Heart left ventricle (tissue), 13 donors: Measurements from ENCODE around the gene SPNS2.

Source experiments
- POLR2A ChIP-seq, 2 donors: fragments of 450-650 bp; IDR thresholded peaks; one replicate each; pipeline ENCODE4 v1.6.1; 2017; ENCODE audit warnings: antibody characterized with exemption in 2 of 2, mild to moderate bottlenecking in 2 of 2, moderate library complexity in 2 of 2
- TF ChIP-seq, protein P1 (sequence below), 12 donors: fragments of 200-600 bp; sonication (generic) in 4 of 12; IDR thresholded peaks; one replicate each; pipeline versions ENCODE4 v1.5.0 to v1.8.0; 2018 to 2022; ENCODE audit warnings: antibody characterized with exemption in 12 of 12, mild to moderate bottlenecking in 5 of 12
- donor health status: ischemic (EF 13 %, LVEDD 7.1; RV severe dilation, severe dysfunction).
- donor health status: DM: no; HTN: yes; CAD: no.
- donor health status: DM: no; HTN: no; CAD: no.
- donor health status: ischemic (EF 25% LVEDD 6.9; RV normal size, moderate dysfunction).
- donor health status: ischemic (EF 25% LVEDD 5.7; RV mildly dilated, moderate dysfunction).
- donor health status: ischemic (EF 35%, LVEDD 5.7; RV mildly dilated, moderate dysfunction).
- donor health status: nonischemic (EF 11% LVEDD 7.7; RV severe dilation, severe dysfunction).
- donor health status: DM: yes; HTN: yes; CAD: no.
- donor health status: PGD.
- donor health status: ischemic (EF 29% LVEDD 5.4; RV normal size, mild dysfunction).
- donor health status: nonischemic (EF 23%, LVEDD 6.1; RV moderate dilation, normal function).

DNA sequence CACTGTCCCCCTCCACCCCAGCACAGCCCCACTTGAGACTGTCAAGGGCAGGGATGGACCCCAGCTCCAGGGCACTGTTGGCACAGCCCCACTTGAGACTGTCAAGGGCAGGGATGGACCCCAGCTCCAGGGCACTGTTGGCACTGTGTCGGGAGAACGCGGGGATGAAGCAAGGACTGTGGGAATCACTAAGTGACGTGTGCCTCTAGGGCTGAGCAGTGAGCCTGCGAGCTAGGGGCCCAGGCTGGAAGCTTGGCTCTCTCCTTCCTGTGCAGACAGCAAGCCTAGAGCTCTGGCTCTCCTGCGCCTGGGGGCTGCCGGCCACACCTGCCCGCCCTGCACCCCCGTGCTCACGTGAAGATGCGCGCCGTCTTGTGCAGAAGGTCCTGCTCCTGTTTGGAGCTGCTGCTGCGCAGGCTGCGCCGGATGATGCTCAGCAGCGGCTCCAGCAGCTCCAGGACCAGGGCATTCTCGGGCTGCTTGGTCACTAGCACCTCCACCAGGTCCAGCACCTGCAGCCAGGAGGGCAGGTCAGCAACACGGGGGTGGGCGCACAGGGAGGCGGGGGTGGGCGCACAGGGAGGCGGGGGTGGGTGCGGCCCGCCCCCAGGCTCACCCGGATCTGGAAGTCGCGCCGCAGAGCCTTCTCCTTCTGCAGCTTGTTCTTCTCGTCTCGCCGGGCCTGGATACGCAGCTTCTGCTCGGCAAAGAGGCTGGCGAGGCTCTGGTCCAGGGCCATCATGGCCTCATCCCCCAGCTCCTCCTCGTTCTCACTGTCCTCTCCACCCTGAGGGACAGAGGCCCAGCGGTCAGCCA lies 45.7 kb downstream of the SPNS2 start:
- TF ChIP-seq, protein P1, sequence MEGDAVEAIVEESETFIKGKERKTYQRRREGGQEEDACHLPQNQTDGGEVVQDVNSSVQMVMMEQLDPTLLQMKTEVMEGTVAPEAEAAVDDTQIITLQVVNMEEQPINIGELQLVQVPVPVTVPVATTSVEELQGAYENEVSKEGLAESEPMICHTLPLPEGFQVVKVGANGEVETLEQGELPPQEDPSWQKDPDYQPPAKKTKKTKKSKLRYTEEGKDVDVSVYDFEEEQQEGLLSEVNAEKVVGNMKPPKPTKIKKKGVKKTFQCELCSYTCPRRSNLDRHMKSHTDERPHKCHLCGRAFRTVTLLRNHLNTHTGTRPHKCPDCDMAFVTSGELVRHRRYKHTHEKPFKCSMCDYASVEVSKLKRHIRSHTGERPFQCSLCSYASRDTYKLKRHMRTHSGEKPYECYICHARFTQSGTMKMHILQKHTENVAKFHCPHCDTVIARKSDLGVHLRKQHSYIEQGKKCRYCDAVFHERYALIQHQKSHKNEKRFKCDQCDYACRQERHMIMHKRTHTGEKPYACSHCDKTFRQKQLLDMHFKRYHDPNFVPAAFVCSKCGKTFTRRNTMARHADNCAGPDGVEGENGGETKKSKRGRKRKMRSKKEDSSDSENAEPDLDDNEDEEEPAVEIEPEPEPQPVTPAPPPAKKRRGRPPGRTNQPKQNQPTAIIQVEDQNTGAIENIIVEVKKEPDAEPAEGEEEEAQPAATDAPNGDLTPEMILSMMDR (IDR thresholded peaks at IDR 0.05) = no peak
- no peak for TF ChIP-seq POLR2A (IDR thresholded peaks at IDR 0.05)
